GM21360 (cell line): ENCODE data around the gene GPR27.

ENCODE experiments used
- ATAC-seq: cut with Tn5 transposase; IDR thresholded peaks from one replicate; pipeline ENCODE4 v1.9.1; 2021; ENCODE audit warnings: mild to moderate bottlenecking, moderate library complexity; ENCODE audit not compliant: unreplicated experiment

The GPR27 gene

GRCh38 chr3:71784914-71785531 lies 31.4 kb downstream of the GPR27 start, which contains the start of gene PROK2:
Gene PROK2 (minus strand): TSS chr3:71785148. CDS start chr3:71785052, 96 bp downstream.
- ATAC-seq, result no peak

- no peak for ATAC-seq
These were observed 32.0 kb downstream of the GPR27 start for GRCh38 chr3:71785532-71786216.

- ATAC-seq, result no peak
These were observed 32.5 kb downstream of the GPR27 start for GRCh38 chr3:71786217-71786549.

- no peak for ATAC-seq
These were observed 32.9 kb downstream of the GPR27 start for GRCh38 chr3:71786551-71786950.

- no peak for ATAC-seq
These were observed 34.3 kb downstream of the GPR27 start for GRCh38 chr3:71787851-71788405.

- ATAC-seq, result no peak
These were observed 36.3 kb downstream of the GPR27 start for GRCh38 chr3:71789922-71790321.

GRCh38 chr3:71791634-71792033 lies 38.0 kb downstream of the GPR27 start:
- ATAC-seq, result no peak

GRCh38 chr3:71796290-71796689 lies 42.6 kb downstream of the GPR27 start:
- ATAC-seq, result no peak

- no peak for ATAC-seq
These were observed 43.8 kb downstream of the GPR27 start for GRCh38 chr3:71797455-71797854.

GRCh38 chr3:71800023-71800422 lies 46.4 kb downstream of the GPR27 start:
- ATAC-seq, result no peak

- ATAC-seq, result no peak
These were observed 48.3 kb downstream of the GPR27 start for GRCh38 chr3:71801986-71802385.

- no peak for ATAC-seq
These were observed 49.6 kb downstream of the GPR27 start for GRCh38 chr3:71803248-71803647.

GRCh38 chr3:71805199-71805598 lies 51.5 kb downstream of the GPR27 start:
- ATAC-seq, result no peak

GRCh38 chr3:71805691-71806090 lies 52.0 kb downstream of the GPR27 start:
- no peak for ATAC-seq
